Endothelial cell (in vitro differentiated cells): ENCODE results near the gene PTPRN2. TPM values are rescaled to one million over a fixed set of nuclear protein-coding genes. Genes with fewer than 3 reads are reported as not detected.

ENCODE experiments used
- DNase-seq: peaks from one replicate; pipeline ENCODE4 v3.0.0; 2021; ENCODE audit warnings: low spot score
- H3K27ac Mint-ChIP-seq: one replicate; pipeline ENCODE4 v1.8.0; 2021; ENCODE audit warnings: mixed read lengths, inconsistent platforms; ENCODE audit not compliant: unreplicated experiment
- H3K27me3 Mint-ChIP-seq: one replicate; pipeline ENCODE4 v1.8.0; 2021; ENCODE audit warnings: mild to moderate bottlenecking, moderate library complexity, mixed read lengths, inconsistent platforms; ENCODE audit not compliant: unreplicated experiment
- H3K36me3 Mint-ChIP-seq: one replicate; pipeline ENCODE4 v1.8.0; 2021; ENCODE audit warnings: mild to moderate bottlenecking, low read depth, mixed read lengths, inconsistent platforms; ENCODE audit not compliant: unreplicated experiment
- H3K4me1 Mint-ChIP-seq: one replicate; pipeline ENCODE4 v1.8.0; 2021; ENCODE audit warnings: mild to moderate bottlenecking, mixed read lengths, inconsistent platforms; ENCODE audit not compliant: unreplicated experiment
- H3K4me3 Mint-ChIP-seq: one replicate; pipeline ENCODE4 v1.8.0; 2021; ENCODE audit warnings: mild to moderate bottlenecking, mixed read lengths, inconsistent platforms; ENCODE audit not compliant: unreplicated experiment
- H3K9me3 Mint-ChIP-seq: one replicate; pipeline ENCODE4 v1.8.0; 2021; ENCODE audit warnings: mixed read lengths, inconsistent platforms; ENCODE audit not compliant: unreplicated experiment
- total RNA-seq: library from RNA; stranded (reverse); fragmentation: NEBNext Ultra II Directional; extraction: Animal tissue kit (Norgen Biotek cat#: 25700); gene quantifications from one replicate; pipeline ENCODE4 v1.2.1, GENCODE V29; 2021; ENCODE audit not compliant: unreplicated experiment
- TF ChIP-seq, protein P1 (sequence below): fragments of 200-600 bp; sonication (generic); IDR thresholded peaks from one replicate; pipeline ENCODE4 v1.5.0; 2021; ENCODE audit warnings: antibody characterized with exemption; ENCODE audit not compliant: unreplicated experiment

The PTPRN2 gene
- total RNA-seq, 1 donor from 2014 or later = 0.18 TPM

DNA sequence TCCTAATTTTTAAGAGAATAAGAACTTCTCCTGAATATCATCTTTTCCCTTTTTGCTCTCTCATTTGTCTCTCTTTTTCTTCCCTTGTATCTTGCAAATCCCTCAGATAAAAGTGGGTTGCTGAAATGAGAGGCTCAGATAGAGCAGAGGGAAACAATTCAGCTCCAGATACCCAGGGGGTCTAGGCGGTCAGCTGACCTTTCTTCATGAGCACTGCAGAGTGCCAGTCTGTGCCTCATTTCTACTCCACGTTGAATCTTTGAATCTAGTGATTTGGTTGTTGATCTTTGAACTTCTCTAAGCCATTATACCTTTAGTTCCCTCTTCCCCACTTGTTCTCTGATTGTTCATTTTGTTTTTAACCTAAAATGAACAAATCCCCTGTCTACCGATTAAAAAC is 572.6 kb downstream of the PTPRN2 start:
- no peaks in the 10 kb centered on the region for H3K4me1 Mint-ChIP-seq
- H3K27ac Mint-ChIP-seq = no peak overlapping the region
- no peaks in the 10 kb centered on the region for H3K36me3 Mint-ChIP-seq
- TF ChIP-seq, protein P1, sequence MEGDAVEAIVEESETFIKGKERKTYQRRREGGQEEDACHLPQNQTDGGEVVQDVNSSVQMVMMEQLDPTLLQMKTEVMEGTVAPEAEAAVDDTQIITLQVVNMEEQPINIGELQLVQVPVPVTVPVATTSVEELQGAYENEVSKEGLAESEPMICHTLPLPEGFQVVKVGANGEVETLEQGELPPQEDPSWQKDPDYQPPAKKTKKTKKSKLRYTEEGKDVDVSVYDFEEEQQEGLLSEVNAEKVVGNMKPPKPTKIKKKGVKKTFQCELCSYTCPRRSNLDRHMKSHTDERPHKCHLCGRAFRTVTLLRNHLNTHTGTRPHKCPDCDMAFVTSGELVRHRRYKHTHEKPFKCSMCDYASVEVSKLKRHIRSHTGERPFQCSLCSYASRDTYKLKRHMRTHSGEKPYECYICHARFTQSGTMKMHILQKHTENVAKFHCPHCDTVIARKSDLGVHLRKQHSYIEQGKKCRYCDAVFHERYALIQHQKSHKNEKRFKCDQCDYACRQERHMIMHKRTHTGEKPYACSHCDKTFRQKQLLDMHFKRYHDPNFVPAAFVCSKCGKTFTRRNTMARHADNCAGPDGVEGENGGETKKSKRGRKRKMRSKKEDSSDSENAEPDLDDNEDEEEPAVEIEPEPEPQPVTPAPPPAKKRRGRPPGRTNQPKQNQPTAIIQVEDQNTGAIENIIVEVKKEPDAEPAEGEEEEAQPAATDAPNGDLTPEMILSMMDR = no peak
- no peak overlapping the region for H3K4me3 Mint-ChIP-seq
- no peaks in the 10 kb centered on the region for H3K27me3 Mint-ChIP-seq
- DNase-seq = no peak
- peaks cover 32% of the 10 kb centered on the region for H3K9me3 Mint-ChIP-seq

DNA sequence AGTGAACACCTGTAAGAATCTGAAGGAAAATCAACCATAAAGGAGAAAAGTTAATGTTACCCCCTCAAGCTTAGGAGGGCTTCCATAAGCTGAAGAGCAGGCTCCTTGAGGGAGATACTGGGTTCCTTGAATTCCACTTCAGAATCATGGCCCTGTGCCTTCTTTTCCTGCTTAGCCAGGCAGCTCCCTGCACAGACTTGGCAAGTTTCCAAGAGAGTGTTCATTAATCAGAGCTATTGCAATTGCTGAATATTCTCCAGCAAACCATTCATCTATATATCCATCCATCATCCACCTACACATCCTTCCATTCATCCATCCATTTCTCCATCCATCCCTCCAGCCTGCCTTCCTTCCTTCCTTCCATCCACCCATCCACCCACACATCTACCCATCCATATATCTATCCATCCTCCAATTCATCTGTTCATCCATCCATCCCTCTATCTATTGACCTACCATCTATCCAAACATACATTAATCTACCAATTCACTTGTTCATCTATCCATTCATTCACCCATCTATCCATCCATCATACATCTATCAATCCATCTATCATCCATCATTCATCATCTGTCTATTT is 574.4 kb downstream of the PTPRN2 start:
- DNase-seq = no peak
- peaks cover 6% of the 10 kb centered on the region for H3K27me3 Mint-ChIP-seq
- peaks cover 8% of the 10 kb centered on the region for H3K36me3 Mint-ChIP-seq
- no peak overlapping the region for H3K27ac Mint-ChIP-seq
- H3K9me3 Mint-ChIP-seq = peaks cover 37% of the 10 kb centered on the region
- no peak overlapping the region for H3K4me3 Mint-ChIP-seq
- H3K4me1 Mint-ChIP-seq = no peaks in the 10 kb centered on the region
- TF ChIP-seq, protein P1 = no peak

DNA sequence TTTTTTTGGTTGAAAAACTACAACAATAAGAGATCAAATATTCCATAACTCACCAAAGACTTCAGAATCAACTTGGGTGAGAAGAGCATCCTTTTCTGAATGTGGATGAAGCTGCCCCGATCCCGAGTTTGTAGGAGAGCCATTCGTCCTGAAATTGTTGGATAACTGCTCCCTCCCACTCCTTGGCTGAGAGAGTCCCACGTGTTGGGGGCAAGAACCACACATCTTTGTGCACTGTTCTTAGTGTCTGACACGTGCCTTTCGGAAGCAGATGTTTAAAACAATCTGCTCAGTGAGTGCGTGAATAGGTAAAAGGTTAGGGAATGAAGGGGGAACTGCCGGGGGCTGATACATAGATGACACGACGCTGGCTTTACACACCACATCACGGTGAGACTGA is 575.7 kb downstream of the PTPRN2 start:
- TF ChIP-seq, protein P1 = no peak
- Mint-ChIP-seq H3K9me3 (peaks cover 42% of the 10 kb centered on the region), H3K27ac (no peak overlapping the region), H3K4me1 (no peaks in the 10 kb centered on the region), H3K4me3 (no peak overlapping the region), H3K27me3 (peaks cover 10% of the 10 kb centered on the region), H3K36me3 (peaks cover 8% of the 10 kb centered on the region)
- no peak for DNase-seq

DNA sequence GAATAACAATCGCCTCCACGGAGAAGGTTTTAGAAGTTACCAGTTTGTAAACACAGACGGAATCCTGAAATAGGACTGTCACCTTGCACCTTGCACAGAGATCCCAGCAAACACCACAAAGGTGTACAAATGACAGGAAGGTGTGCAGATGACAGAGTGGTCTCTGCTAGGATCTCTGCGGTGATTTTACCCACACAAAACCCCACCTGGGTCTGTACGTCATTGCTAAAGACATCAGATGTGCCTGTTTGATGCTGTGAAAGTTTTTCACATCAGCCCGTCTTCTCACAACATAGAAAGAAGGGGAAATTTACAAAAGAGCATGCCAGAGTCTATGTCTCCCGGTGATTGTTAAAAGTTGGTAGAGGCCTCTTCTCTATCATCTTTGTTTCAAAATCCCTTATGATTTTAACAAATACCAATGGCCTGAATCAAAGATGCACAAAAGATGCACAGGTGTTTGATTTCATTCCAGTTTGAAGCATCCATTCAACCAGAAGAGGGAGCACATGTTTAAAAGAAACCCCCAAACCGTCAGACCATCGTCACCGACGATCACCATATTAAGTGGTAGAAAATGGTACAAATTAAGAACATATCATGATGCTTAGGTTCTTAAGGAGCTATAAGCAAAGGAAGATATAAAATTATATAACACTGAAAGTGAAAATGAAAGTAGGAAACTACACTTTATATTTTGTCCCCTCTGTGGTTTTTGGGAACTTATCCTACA is 576.5 kb downstream of the PTPRN2 start:
- H3K27me3 Mint-ChIP-seq = peaks cover 10% of the 10 kb centered on the region
- TF ChIP-seq, protein P1 = no peak
- H3K4me3 Mint-ChIP-seq = no peak overlapping the region
- H3K27ac Mint-ChIP-seq = no peak overlapping the region
- H3K36me3 Mint-ChIP-seq = peaks cover 8% of the 10 kb centered on the region
- H3K9me3 Mint-ChIP-seq = peaks cover 40% of the 10 kb centered on the region
- DNase-seq = no peak
- no peaks in the 10 kb centered on the region for H3K4me1 Mint-ChIP-seq

DNA sequence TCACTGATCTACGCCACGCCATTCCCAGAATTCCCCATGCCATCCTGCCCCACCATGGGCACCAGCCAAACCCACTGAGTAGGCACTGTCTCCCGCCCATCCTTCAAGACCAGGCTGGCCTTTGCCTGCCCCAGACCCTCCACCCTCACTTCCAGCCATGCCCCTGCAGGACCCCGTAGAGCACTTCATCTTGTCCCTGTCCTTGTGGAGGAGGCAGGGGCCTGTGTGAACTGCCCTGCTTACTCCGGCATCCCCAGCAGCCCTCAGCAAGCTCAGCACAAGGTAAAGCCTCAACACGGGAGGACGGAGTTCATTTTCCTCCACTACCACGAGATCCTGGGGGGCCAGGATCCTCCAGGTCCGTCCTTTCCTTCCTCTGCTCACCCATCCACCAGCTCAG is 577.7 kb downstream of the PTPRN2 start:
- peaks cover 8% of the 10 kb centered on the region for H3K36me3 Mint-ChIP-seq
- no peak overlapping the region for H3K27ac Mint-ChIP-seq
- peaks cover 12% of the 10 kb centered on the region for H3K27me3 Mint-ChIP-seq
- TF ChIP-seq, protein P1 = no peak
- no peak for DNase-seq
- H3K4me1 Mint-ChIP-seq = no peaks in the 10 kb centered on the region
- H3K9me3 Mint-ChIP-seq = peaks cover 47% of the 10 kb centered on the region
- H3K4me3 Mint-ChIP-seq = no peak overlapping the region
